HG03060 (cell line): ENCODE data around the gene MAP3K5.

Experiments
- ATAC-seq: cut with Tn5 transposase; IDR thresholded peaks from one replicate; pipeline ENCODE4 v1.9.1; 2021; ENCODE audit warnings: low read depth, moderate number of reproducible peaks; ENCODE audit not compliant: unreplicated experiment

The MAP3K5 gene

DNA sequence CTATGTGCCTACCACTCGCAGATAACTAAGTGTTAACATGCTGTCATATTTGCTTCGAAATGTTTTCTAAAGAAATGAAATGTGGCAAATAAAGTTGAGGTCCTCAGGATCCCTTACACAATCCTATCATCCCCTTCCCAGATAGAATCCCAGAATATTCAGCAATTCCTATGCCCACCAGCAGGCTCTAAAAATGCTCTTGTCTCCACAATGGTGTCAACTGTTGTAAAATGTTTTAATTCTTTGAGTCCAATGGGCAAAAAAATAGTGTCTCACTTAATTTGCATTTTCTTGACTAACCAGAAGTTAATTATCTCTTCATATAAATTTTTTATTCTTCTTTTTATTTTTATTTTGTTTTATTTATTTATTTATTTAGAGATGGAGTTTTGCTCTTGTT is 138.2 kb downstream of the MAP3K5 start:
- ATAC-seq: no peak

DNA sequence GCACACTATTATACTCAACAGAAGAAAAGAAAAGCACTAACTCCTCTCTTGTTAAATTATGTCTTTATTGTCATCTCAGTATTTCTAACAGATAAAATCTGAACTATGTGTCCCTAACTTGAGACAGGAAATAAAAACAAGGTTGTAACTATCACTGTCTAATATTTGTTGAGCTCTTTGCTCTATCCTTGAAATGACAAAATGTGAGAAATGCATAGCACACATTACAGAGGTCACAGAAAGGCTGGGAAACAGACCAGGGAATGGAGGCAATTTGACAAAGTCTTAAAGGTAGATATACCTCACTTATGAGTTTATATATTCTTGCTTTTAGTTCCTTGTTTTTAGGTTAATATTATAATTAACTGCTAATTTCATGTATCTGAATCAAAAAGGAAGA is 139.6 kb downstream of the MAP3K5 start:
- no peak for ATAC-seq

DNA sequence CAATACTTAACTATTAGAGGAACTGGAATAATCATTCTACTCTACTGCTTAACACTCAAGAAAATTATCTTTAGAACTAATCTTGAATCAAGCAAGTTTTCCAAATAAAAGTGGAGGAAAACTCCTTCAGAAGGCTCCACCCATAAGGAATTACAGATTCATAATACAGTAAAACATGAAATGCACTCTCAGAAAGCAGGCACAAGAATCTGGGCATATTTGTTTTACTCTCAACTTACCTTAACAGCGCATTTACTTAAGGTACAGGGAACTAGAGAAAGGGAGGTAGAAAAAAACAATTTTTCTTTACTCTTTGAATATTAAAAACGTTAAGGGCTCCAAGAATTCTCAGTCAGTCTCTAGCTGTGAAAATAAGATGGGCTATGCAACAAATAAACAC is 140.3 kb downstream of the MAP3K5 start:
- ATAC-seq: no peak

DNA sequence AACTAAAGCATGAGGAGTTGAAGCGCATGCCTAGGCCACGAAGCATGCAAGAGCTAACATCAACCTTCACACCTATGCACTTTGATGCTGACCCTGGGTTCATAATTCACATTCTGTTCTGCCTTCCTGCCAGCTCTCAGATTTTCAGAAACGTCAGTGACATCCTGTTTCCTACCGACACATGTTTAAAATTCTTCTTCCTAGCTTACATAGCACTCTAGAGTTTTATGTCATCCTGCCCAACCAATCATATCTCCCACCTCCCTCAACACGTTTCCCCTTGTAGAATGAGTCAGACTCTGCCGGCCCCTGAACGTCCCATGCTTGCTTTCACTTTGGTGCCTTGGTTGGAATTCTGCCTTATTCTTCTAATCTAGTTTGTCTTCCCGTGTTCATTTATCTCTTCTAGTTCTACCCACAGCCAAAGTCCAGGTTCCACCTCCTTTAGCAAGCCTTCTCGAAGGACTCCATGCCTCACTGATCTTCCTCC is 144.9 kb downstream of the MAP3K5 start:
- ATAC-seq: no peak

DNA sequence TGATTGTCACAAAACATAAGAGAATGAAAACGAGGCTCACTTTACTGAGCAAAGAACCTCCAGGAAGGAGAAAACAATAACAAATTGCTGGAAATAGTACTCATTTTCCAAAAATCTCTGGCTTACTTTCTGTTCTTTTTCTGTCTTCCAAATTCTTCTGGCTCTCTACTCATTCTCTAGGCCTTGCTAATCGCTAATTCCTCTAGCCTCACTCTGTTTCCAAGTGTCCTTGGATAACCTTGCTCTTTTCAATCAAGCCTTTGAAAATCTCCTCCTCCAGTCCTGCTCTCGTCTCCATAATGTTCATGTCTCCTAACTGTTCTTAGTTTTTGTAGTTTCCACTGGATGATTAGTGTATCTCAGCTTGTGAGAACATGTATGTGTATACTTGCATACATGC is 145.9 kb downstream of the MAP3K5 start:
- no peak for ATAC-seq

DNA sequence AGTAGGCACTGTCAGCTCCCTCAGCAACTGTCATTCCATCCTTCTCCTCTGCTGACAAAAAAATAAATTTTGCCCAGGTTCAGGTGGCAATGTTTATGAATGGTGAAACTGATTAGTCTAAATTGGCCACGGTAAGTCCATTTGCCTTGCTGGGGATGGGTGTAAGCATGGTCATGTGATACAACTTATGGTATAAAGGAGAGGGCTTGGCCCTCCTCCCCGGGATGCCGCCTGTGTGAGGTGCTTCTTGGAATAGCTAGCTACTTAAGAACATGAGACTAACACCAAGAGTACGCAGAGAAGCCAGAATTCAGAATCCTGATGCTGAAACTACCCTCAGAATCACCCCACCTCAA is 147.7 kb downstream of the MAP3K5 start:
- no peak for ATAC-seq

DNA sequence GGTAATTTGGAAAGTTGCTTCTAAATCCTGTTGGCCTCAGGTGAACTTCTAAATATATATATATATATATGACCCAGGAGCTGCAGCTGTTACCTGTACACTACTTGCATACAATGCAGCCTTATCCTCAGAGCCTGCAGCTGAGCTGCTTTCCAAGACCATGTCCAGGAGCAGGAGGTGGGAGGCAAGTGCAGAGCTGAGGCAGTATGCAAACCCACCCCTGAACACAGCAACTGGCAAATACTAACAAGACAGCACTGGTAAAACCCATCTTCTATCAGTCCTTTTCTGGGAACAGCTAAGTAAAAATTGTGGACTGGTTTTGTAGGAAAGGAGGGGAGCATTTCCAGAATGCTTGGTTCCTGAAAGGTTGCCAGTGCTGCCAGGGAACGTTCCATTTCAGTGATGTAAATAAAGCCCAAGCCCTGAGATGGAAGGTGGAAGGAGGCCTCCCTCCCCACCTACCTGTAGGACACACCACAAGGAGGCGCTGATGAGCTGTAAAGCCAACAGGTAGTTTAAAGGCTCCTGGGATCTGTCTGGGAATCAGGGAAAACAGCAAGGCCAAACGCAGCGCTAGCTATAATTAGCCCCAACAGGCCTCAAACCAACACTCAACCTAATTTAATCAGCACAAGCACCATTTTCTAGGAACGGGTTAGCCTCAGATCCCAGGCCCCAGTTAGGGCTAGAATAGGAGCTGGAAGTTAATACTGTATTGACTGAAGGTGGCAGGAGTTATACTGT is 148.3 kb downstream of the MAP3K5 start:
- ATAC-seq: no peak

DNA sequence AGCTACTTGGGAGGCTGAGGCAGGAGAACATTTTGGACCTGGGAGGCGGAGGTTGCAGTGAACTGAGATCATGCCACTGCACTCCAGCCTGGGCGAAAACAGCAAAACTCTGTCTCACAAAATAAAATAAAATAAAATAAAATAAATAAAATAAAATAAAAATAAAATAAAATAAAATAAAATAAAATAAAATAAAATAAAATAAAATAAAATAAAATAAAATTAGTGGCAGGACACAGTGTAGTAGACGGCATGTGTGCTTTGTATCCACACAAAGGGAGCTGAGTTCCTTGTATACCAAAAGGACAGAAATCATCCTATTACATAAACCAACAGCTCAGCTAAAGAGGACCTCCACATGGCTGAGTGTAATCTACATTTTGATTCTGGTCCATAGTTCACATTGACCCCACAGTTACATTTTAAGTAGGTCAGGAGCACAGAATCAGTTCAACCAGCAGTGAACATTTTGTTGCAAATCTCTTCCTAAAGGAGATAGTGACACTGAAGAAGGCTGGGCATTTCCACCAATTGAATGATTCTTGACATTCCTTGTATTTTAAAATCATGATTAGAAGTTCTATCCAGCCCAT is 150.3 kb downstream of the MAP3K5 start:
- no peak for ATAC-seq

DNA sequence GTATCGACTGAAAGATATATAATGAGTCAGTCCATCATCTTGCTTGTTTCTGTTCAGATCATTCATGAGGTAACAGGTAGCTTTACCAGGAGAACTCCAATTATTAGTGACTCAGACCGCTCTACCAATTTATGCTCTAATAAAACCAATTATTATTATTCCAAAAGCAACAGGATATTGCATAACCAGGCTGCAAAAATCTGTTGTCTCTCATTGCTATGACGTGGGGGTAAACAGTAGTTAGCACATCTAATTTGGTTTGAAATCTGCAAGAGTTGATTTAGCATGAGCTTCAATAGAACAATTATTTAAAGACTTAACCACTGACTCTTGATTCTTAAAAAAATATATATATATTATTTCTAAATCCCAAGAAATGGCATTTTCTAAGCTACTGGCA is 151.1 kb downstream of the MAP3K5 start:
- no peak for ATAC-seq

DNA sequence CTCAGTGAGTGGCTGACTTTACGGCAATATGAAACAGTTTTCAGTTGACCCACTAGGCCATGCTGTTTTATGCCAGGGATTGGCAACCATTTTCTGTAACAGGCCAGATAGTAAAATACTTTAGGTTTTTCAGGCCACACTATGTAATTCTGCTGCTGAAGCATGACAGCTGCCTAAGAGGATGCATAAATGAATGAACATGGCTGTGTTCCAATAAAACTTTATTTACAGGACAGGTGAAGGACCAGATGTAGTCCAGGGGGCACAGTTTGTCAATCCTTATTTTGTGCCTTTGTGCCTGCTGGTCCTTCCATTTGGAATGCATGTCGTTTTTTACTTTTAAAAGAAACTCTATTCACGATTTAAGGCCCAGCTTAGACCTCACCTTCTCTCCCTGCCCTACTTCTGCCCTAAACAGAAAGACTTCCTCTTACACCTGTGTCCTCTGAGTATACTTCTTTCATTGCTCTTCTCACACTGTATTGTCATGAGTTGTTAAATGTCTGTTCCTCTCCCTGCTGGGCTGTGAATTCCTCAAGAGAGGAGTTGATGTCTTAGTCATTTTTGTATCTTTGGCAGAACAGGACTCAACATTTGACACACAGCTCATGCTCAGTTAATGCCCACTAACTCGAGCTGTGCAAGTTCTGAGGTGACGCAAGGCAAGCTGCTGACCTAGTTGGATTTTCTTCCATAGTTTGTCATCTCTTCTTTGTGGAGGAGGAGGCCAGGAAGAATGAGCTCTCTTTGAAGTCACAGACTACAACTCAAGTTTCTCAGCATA is 152.0 kb downstream of the MAP3K5 start:
- ATAC-seq: no peak

DNA sequence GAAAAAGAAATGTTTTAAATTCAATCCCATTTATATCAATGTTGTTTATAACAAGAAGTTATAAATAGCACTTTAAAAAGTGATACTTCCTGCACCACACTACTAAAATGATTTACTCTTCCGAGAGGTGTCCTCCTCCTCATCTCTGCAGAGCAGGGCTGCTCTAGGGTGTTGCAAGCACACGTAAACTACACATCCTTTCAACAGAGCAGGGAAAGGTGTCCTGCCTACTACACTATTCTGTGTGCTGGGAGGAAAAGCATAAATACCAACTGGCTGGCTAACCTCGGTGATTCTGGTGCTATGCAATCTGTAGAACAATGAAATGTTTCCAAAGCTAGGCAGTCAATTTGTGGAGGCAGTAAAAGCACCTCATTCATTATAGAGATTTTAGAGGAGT is 152.6 kb downstream of the MAP3K5 start:
- no peak for ATAC-seq

DNA sequence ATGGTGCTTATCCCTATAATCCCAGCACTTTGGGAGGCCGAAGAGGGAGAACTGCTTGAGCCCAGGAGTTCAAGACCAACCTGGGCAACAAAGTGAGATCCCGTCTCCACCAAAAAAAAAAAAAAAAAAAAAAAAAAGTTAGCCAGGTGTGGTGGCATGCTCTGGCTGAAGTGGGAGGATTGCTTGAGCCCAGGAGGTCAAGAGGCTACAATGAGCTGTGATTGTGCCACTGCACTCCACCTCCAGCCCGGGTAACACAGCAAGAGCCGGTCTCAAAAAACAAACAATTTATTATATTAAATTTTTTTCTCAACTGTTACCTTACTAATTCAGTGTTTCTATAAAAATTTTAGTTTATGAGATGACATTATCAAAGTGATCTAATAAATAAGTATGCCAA is 156.7 kb downstream of the MAP3K5 start:
- ATAC-seq: no peak

DNA sequence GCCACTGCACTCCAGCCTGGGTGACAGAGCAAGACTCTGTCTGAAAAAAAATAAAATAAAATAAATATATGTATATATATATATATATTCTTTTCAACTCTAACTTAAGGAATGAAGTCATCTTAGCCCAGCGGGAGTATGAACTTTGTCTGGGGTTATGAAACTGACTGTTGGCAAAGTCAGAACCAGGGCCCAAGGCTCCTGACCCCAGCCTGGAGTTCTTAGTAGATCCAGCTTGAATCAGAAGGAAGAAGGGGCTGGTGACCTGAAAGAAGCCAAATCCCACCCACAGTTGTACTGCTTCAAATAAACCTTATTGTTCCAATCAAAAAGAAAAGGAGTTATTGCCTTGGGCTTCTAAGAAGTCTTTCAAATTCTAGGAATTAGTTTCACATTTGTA is 158.9 kb downstream of the MAP3K5 start:
- no peak for ATAC-seq

DNA sequence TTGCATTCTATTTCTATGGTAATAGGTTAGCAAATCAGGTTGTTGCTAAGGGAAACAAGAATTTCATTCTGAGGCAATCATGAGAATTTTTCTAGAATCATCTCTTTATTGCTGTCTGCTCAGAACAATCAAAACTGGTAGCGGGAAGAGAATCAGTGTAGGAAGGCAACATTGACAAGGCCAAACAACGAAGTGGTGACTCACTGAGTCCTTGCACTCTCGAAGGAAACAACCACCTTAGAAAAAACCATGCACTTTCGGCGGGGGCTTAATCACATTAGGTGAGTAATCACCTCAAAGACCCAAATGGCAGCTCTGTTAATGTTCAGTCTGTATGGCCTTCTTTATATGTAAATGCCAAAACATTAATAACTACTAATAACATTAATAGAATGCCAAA is 163.3 kb downstream of the MAP3K5 start:
- no peak for ATAC-seq

DNA sequence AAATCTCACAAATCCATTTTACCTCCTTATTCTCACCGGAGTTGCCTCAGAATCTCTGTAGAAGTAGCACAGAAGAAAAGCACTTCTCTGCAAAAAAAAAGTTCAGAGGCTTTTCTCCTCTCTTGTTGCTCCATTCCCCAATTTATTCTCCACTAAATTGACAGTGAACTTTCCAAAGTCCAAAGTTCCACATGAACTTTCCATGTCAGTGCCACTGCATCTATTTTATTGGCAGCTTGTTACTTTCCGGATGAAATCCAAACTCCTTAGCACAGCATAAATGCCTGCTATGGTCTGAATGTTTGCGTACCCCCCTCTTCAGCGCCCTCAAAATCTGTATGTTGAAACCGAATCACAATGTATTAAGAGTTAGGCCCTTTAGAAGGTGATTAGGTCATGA is 165.1 kb downstream of the MAP3K5 start:
- no peak for ATAC-seq

DNA sequence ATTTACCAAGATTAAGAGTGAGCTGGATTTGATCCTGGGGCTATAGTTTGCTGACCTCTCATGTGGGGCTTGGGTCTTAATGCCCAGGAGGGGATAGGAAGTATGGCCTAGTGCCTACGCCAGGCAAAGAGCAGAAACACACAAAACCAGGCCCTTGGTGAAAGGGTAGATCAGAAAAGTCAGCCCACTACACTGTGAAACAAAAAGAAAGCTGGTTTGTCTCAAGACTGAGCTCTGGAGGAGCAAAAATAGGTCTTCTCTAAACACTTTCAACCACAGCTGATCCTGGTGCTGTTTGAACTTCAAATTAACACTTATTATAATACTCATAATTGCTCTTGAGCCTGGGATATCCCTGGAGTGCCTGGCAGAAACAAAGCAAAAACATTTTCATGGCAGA is 167.0 kb downstream of the MAP3K5 start:
- ATAC-seq: no peak

DNA sequence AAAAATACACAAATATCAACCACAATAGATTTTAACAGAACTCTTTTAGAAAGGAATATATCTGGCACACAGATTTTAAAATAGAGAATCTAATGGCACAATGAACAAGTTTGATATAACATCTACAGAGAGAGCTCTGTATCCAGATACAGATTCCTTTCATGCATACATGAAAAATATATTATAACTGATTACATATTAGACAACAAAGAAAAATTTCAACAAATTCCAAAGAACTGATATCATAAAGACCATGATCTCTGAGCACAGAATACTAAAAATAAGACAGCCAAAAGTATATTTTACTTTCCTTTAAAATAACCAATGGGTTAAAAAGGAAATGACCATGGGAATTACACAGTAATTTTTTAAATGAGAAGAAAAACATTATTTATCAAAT is 167.9 kb downstream of the MAP3K5 start:
- no peak for ATAC-seq

DNA sequence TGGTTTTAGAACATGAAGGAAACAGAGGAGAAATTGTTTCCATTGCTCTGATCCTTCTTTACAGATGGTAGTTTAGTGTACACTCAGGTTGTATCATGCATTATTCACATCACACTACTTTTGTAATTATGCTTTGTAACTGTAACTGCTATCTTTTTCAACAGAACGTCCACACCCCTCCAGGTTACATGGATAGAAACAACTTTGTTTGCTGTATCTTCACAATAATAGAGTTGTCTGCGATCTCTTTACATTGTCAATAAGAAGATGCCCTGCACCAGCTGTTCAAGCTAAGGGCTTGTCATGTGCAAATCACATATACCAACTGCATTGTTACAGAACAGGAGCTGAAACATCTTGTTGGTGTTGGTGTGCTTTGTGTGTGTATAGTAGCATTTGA is 174.2 kb downstream of the MAP3K5 start:
- ATAC-seq: no peak

DNA sequence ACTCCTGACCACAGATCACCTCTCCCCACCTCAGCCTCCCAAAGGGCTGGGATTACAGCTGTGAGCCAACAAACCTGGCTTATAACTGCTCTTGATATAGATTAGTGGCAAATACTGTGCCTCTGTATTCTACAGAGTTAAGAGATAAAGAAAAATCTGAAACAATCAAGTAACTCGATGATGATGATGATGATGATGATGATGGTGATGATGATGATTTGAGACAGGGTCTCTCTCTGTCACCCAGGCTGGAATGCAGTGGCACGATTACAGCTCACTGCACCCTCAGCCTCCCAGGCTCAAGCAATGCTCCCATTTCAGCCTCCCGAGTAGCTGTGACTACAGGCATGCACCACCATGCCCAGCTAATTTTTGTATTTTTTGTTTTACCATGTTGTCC is 175.8 kb downstream of the MAP3K5 start:
- ATAC-seq: no peak

DNA sequence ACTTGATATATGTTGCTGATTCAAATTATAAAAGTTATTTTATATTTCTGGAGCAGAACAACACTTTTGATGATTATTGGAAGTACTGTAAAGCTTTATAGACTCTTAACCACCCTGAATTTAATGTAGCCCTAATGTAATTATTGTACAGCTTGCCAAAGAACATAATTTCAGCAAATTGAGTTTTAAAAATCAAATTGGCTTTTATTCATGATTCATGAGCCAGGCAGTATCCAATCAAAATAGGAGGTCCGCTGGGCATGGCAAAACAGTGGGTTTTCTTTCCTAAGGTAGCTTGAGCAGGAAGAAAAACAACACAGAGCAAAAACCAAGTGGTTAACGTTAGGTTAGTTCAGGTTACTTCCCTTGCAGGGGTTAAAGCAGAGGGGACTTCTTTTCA is 177.3 kb downstream of the MAP3K5 start:
- no peak for ATAC-seq

DNA sequence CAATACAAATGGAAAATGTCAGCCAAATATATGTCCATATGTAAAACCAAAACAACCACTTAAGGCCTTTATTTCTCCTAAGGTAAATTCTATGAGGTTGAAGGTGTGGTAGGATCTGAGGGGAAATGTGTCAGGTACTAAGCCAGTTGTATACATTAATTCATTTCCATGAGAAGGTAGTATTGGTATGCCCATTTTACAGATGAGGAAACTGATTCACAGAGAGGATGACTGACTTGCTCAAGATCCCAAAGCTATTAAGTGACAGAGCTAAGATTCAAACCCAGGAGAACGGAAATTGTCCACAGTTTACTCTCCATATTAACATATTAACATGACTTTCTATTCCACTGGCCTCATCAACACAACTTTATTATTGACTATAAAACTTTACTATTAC is 177.9 kb downstream of the MAP3K5 start:
- no peak for ATAC-seq

DNA sequence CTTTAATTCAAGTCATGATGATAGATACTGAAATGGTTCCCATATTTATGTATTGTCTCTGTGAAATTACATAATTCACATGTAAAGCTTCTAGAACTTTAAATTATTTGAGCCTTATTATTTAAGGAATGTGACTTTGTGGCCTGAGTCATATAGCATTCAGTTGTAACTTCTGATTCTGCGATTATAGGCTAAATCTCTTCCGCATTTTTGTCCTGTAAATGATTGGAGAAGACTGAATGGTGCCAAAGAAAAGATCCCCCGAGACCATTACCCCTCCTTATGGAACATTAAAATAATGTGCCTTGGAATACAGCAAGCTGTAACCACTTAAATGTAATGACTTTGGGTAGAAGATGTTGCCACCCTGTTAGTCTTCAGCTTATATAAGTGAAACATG is 178.8 kb downstream of the MAP3K5 start:
- ATAC-seq: no peak
